Cortex of kidney (tissue), 1 donor: ENCODE data around the gene SGK1.
"Not testable (repeated sequence)": the region's sequence is repeated elsewhere in the genome, so short reads cannot be mapped to it uniquely, and the experiment has no call there.

ENCODE experiments used
- DNase-seq: peaks from one replicate; lab custom pipeline; 2025; lab: John Stamatoyannopoulos, UW

Gene SGK1

GRCh38 chr6:134221250-134221649, 96.7 kb downstream of the SGK1 start:
- DNase-seq, result no peak

GRCh38 chr6:134217798-134218140, 100.1 kb downstream of the SGK1 start:
- no peak for DNase-seq

GRCh38 chr6:134217105-134217797, 100.7 kb downstream of the SGK1 start:
- DNase-seq, result no peak

GRCh38 chr6:134216301-134217010, 101.5 kb downstream of the SGK1 start:
- DNase-seq, result no peak

- not testable (repeated sequence) for DNase-seq
These were observed 104.5 kb downstream of the SGK1 start for GRCh38 chr6:134213410-134213809.

GRCh38 chr6:134211297-134211696, 106.6 kb downstream of the SGK1 start:
- DNase-seq, result no peak

GRCh38 chr6:134207421-134207820, 110.5 kb downstream of the SGK1 start:
- no peak for DNase-seq

GRCh38 chr6:134205366-134205765, 112.5 kb downstream of the SGK1 start:
- no peak for DNase-seq

- DNase-seq, result not testable (repeated sequence)
These were observed 113.2 kb downstream of the SGK1 start for GRCh38 chr6:134204759-134205158.

GRCh38 chr6:134204031-134204430, 113.9 kb downstream of the SGK1 start:
- no peak for DNase-seq

- DNase-seq, result no peak
These were observed 116.2 kb downstream of the SGK1 start for GRCh38 chr6:134201716-134202115.

- DNase-seq, result no peak
These were observed 117.9 kb downstream of the SGK1 start for GRCh38 chr6:134199848-134200606.

- no peak for DNase-seq
These were observed 119.8 kb downstream of the SGK1 start for GRCh38 chr6:134198093-134198492.

- not testable (repeated sequence) for DNase-seq
These were observed 120.2 kb downstream of the SGK1 start for GRCh38 chr6:134197685-134198084.

GRCh38 chr6:134196568-134197193, 121.2 kb downstream of the SGK1 start:
- no peak for DNase-seq

GRCh38 chr6:134195985-134196384, 121.9 kb downstream of the SGK1 start:
- no peak for DNase-seq

GRCh38 chr6:134195164-134195906, 122.6 kb downstream of the SGK1 start:
- no peak for DNase-seq

- no peak for DNase-seq
These were observed 124.1 kb downstream of the SGK1 start for GRCh38 chr6:134193536-134194498.

- DNase-seq, result not testable (repeated sequence)
These were observed 125.3 kb downstream of the SGK1 start for GRCh38 chr6:134192609-134193008.

- no peak for DNase-seq
These were observed 127.0 kb downstream of the SGK1 start for GRCh38 chr6:134190883-134191282.

- no peak for DNase-seq
These were observed 130.2 kb downstream of the SGK1 start for GRCh38 chr6:134187751-134188150.
